ENCODE results near the gene IGFBP3. TPM values are rescaled to one million over a fixed set of nuclear protein-coding genes. Genes with fewer than 3 reads are reported as not detected.

IGFBP3 gene
- total RNA-seq, 2 experiments from 2014 or later = 0.12 to 0.23 TPM

DNA sequence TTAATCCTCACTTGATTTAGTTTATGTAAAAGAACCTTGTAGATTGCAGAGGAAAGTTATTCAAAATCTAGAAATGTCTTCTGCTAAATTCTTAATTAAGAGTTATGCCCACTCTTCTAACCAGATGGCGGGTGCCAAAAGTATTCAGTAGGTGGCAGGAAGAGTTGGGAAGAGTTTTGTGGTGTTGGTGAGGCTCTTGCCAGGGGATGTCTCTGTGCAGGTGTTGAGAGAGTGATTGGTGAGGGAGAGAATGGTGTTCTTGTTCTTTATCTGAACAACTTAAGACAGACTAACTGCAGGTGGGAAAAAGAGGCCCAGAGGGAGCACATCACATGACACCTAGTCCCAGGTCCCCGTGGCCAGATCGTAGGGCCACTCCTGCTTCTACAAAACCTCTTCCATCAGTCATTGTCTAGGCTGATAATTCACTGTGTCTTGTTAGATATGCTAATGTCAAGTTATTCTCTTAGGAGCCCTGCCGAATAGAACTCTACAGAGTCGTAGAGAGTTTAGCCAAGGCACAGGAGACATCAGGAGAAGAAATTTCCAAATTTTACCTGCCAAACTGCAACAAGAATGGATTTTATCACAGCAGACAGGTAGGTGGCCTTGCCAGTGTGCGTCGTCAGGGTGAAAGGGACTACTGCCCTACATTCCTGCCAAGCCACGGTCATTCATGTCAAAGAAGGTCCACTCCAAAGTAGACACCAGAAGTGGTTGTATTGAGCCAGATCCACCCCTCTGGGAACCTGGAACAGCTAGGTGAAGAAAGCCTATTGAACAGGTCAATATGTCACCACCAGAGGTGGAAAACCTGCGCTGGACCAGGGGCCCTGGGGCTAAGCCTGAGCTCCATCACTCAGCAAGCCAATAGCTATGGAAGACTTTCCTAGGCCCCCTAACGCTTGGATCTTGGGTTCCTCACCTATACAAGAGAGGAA is 29.3 kb downstream of the IGFBP3 start:
- H3K4me3 Mint-ChIP-seq = no peak overlapping the region
- H3K27me3 Mint-ChIP-seq = peaks cover 53% of the 10 kb centered on the region
- no peaks in the 10 kb centered on the region for H3K36me3 Mint-ChIP-seq (ENCODE audit: low read depth)
- ChIA-PET CTCF (interaction anchor here (0.6 to 1.8 kb wide), 5 partner anchors 11 to 1200 kb away, joined by 3 to 4 read pairs (median 3); no protein-coding TSS in a partner anchor), POLR2A (no interaction called here)
- H3K4me1 Mint-ChIP-seq = no peaks in the 10 kb centered on the region
- intact Hi-C loops (cut with DNase I, micrococcal nuclease) = loop anchor here in 1 of 2 experiments (1.0 kb wide), 1 partner anchor 1197 kb away; no protein-coding TSS in a partner anchor
- ATAC-seq (no peak), DNase-seq (no peak)
- no peak overlapping the region for H3K27ac Mint-ChIP-seq
- H3K9me3 Mint-ChIP-seq (ENCODE audit: low read depth) = no peaks in the 10 kb centered on the region

DNA sequence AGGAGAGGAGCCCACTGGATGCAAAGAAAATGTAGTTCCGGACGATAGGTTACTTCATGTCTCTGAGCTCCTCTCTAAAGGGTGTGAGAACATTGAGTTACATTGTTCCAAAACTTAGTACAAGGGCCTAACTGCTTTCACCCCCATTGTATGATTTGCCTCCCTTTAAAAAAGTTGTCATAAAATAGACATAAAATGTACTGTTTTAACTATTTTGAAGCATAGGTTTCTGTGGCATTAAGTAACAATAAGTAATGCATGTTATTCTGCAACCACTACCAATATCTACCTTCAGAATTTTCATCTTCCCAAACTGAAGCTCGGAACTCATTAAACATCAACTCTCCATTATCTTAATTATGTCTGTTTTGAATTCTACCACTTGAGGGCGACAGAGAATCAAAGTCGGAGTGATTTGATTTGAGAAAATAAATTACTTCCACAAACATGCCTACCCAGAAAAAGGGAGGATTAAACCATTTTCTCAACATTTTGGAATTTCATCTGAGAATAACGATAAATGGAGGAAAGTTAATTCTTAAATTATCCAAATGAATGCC is 30.1 kb downstream of the IGFBP3 start:
- CTCF ChIA-PET = interaction anchor here (0.6 to 1.0 kb wide), 5 partner anchors 10 to 1839 kb away, joined by 3 to 4 read pairs (median 3); no protein-coding TSS in a partner anchor
- POLR2A ChIA-PET = no interaction called here
- no peak for ATAC-seq
- Mint-ChIP-seq H3K27ac (no peak overlapping the region), H3K27me3 (peaks cover 50% of the 10 kb centered on the region), H3K9me3 (ENCODE audit: low read depth) (no peaks in the 10 kb centered on the region), H3K36me3 (ENCODE audit: low read depth) (no peaks in the 10 kb centered on the region), H3K4me1 (no peaks in the 10 kb centered on the region), H3K4me3 (no peak overlapping the region)
- DNase-seq = no peak
- intact Hi-C loops (cut with DNase I, micrococcal nuclease) = loop anchor here in 1 of 2 experiments (1.0 kb wide), 1 partner anchor 1197 kb away; no protein-coding TSS in a partner anchor

DNA sequence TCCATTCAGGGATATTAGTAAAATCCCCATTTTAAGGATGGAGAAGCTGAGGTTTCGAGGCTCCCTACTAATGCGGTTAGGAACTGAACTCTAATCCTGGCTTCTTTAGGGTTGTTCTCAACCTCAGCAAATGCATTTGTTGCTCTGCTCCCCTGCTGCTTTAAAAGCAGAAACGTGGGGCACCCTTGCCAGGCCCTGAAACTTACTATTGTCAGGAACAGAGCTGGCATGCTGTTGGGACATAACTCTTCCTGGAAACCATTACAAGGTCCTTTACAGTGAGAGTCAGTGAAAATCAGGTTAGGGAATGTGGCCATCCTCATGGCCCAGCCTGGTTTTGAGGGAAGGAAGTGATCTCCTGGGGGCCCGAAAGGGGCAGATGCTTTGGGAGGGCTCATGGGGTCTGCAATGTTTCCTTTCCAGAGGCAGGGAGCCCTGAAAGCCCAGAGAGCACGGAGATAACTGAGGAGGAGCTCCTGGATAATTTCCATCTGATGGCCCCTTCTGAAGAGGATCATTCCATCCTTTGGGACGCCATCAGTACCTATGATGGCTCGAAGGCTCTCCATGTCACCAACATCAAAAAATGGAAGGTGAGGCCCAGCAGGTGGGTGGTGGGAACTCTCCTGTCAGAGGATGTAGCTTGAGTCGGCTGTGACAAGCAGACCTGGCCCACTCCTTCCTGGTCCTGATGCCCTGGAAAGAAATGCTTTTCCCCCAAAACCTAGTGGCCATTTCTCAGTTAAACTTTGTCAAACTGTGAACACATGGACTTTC is 30.8 kb downstream of the IGFBP3 start:
- no peaks in the 10 kb centered on the region for H3K36me3 Mint-ChIP-seq (ENCODE audit: low read depth)
- POLR2A ChIA-PET = no interaction called here
- no peak for DNase-seq
- intact Hi-C loops (cut with DNase I, micrococcal nuclease) = no loop called here
- no peak overlapping the region for H3K4me3 Mint-ChIP-seq
- H3K27me3 Mint-ChIP-seq = peaks cover 49% of the 10 kb centered on the region
- no peak for ATAC-seq
- CTCF ChIA-PET = interaction anchor here (0.7 to 1.0 kb wide), 6 partner anchors 10 to 1839 kb away, joined by 3 to 4 read pairs (median 3); no protein-coding TSS in a partner anchor
- no peak overlapping the region for H3K27ac Mint-ChIP-seq
- no peaks in the 10 kb centered on the region for H3K9me3 Mint-ChIP-seq (ENCODE audit: low read depth)
- H3K4me1 Mint-ChIP-seq = no peaks in the 10 kb centered on the region

DNA sequence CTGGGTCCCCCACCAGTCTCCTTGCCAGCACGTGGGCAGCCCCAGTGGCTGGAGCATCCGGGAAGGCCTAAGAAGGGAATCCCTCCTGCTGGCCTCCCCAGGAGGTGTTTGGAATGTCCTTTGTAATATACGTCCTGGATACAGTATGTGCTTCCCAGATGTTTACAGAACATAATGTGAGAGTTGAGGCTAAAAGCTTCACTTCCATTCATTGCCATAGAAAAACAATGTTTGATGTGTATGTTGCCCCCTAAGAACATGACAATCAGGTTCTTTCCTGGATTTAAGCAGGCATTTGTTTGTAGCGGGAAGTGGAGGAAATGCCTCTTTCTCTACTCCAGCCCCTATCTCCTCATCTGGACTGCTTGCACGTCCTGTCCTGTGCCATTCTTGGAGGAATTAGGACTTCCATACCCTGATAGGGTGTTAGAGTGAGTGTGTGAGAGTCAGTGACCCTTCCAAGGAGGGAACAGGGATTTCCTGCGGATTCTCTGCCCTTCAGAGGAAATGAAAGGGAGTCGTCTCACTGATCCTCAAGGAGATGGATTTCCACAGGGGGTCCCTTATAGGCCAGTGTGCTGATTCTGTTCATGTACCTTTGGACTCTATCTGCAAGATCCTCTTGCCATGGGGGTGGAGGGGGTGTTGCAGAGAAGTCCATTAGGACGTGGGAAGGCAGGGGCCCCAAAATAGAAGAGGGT is 31.6 kb downstream of the IGFBP3 start:
- CTCF ChIA-PET = interaction anchor here (0.8 to 1.0 kb wide), 2 partner anchors 322 to 1199 kb away, joined by 3 read pairs; no protein-coding TSS in a partner anchor
- H3K9me3 Mint-ChIP-seq (ENCODE audit: low read depth) = no peaks in the 10 kb centered on the region
- no peaks in the 10 kb centered on the region for H3K36me3 Mint-ChIP-seq (ENCODE audit: low read depth)
- no peak overlapping the region for H3K4me3 Mint-ChIP-seq
- no peak overlapping the region for H3K27ac Mint-ChIP-seq
- DNase-seq (no peak), ATAC-seq (no peak)
- H3K4me1 Mint-ChIP-seq = no peaks in the 10 kb centered on the region
- H3K27me3 Mint-ChIP-seq = peaks cover 51% of the 10 kb centered on the region
- POLR2A ChIA-PET = no interaction called here
- intact Hi-C loops (cut with DNase I, micrococcal nuclease) = no loop called here

DNA sequence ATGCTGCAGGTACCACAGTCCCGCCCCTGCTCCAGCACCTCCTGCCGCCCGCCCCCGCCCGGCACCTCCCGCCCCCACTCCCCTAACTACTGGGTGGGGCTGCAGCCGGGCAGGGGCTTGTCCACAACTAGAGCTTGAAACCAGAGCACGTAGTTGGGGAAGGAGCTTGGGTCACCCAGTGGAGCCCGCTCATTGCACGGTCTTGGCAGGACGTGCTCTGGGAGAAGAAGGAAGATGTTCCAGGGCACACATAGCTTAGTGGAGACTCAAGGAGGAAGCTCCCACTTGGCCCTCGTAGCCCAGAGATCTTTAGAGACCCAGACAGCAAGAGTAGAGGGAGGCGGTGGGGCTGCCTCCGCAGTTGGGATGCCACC is 32.1 kb downstream of the IGFBP3 start:
- Mint-ChIP-seq H3K9me3 (ENCODE audit: low read depth) (no peaks in the 10 kb centered on the region), H3K27ac (no peak overlapping the region), H3K4me3 (no peak overlapping the region), H3K4me1 (no peaks in the 10 kb centered on the region), H3K27me3 (peaks cover 48% of the 10 kb centered on the region), H3K36me3 (ENCODE audit: low read depth) (no peaks in the 10 kb centered on the region)
- ATAC-seq = no peak
- ChIA-PET POLR2A (no interaction called here), CTCF (no interaction called here)
- DNase-seq = no peak
- intact Hi-C loops (cut with DNase I, micrococcal nuclease) = no loop called here

DNA sequence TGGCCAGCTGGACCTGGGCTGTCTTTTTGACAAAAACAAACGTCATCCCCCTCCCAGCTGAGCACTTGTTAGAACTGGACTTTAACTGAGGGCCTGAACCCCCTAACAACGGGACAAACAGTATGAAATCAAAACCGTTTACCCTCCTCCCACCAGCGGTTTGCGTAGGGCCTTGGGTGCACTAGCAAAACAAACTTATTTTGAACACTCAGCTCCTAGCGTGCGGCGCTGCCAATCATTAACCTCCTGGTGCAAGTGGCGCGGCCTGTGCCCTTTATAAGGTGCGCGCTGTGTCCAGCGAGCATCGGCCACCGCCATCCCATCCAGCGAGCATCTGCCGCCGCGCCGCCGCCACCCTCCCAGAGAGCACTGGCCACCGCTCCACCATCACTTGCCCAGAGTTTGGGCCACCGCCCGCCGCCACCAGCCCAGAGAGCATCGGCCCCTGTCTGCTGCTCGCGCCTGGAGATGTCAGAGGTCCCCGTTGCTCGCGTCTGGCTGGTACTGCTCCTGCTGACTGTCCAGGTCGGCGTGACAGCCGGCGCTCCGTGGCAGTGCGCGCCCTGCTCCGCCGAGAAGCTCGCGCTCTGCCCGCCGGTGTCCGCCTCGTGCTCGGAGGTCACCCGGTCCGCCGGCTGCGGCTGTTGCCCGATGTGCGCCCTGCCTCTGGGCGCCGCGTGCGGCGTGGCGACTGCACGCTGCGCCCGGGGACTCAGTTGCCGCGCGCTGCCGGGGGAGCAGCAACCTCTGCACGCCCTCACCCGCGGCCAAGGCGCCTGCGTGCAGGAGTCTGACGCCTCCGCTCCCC is 32.7 kb downstream of the IGFBP3 start, which contains the start of gene IGFBP1:
Gene IGFBP1 (plus strand): TSS at position 304 of the 808 bp plus-strand sequence. CDS start 165 bp downstream, at position 469.
- ATAC-seq = no peak
- peaks cover 43% of the 10 kb centered on the region for H3K27me3 Mint-ChIP-seq
- intact Hi-C loops (cut with DNase I, micrococcal nuclease) = no loop called here

DNA sequence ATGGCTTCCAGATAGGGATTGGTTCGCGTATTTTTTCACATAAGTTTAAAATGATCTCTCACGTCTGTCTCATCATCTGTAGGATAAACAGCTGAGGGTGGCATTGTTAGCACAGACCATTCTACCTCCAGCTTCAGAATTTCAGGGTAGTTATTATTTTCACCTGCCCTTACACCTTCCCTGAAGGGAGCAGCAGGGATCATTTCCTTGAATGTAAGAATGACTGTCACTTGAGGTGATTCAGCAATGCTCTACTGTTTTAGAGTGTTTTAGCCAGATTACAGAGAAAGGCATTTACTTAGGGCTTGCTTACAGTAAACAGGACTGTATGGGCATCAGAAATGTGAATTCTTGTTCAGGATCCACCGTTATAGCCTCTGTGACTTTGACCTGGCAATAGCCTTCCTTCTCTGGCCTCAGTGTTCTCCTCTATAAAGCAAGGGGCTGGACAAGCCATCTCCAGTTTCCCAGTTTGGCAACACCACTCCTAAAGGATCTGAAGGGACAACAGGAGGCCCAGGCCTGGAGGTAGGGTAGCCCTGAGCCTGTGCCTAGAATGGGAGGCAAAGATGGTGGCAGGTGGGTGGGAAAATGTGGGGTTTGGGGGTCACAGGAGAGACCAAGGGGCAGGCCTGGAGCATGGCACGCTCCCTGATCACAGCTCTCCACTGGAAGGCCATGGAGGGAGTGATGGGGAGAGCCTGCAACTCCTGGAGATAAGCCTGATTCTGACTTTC is 34.0 kb downstream of the IGFBP3 start:
- H3K27me3 Mint-ChIP-seq = peaks cover 42% of the 10 kb centered on the region

More for the DNA sequence above, 32.7 kb downstream of the IGFBP3 start, which contains the start of gene IGFBP1:
- peak; percentile 6 for DNase-seq
- POLR2A ChIA-PET = no interaction called here
- Mint-ChIP-seq H3K4me1 (no peaks in the 10 kb centered on the region), H3K27ac (no peak within 1 kb of the TSS), H3K9me3 (ENCODE audit: low read depth) (no peaks in the 10 kb centered on the region), H3K4me3 (no peak within 1 kb of the TSS), H3K36me3 (ENCODE audit: low read depth) (no peaks in the 10 kb centered on the region)
- CTCF ChIA-PET = no interaction called here

DNA sequence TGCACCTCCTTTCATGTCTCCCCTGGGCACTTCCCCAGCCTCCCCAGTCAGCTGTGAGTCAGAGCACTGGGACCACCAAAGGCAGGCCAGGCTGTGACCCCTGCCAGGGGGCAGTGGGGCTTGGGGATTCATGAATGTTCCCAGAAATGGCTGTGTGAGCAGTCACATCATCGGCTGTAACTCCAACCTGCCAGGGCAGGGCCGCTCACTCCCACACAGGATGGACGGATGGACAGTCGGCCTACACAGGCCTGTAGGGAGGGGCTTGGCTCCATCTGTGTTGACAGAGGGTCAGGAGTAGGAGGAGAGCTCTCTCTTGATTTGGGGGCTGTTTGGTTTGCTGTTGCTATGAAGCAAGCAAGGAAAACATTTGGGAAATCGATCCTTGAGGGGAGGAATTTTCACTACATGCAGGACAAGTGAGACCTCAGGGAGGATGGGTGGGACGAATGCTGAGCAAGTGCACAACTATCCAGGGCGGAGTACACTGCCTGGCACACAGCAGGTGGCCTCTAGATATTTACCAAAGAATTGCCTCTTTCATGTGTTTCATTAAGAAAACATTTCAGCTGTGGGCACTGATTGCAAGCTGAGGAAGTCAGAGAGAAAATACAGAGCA is 35.7 kb downstream of the IGFBP3 start:
- CTCF ChIA-PET = no interaction called here

More for the DNA sequence above, 34.0 kb downstream of the IGFBP3 start:
- H3K4me3 Mint-ChIP-seq = no peak overlapping the region
- no peak for ATAC-seq
- H3K27ac Mint-ChIP-seq = no peak overlapping the region
- intact Hi-C loops (cut with DNase I, micrococcal nuclease) = no loop called here
- H3K4me1 Mint-ChIP-seq = no peaks in the 10 kb centered on the region
- CTCF ChIA-PET = no interaction called here
- DNase-seq = no peak
- H3K36me3 Mint-ChIP-seq (ENCODE audit: low read depth) = no peaks in the 10 kb centered on the region
- POLR2A ChIA-PET = no interaction called here
- H3K9me3 Mint-ChIP-seq (ENCODE audit: low read depth) = no peaks in the 10 kb centered on the region

DNA sequence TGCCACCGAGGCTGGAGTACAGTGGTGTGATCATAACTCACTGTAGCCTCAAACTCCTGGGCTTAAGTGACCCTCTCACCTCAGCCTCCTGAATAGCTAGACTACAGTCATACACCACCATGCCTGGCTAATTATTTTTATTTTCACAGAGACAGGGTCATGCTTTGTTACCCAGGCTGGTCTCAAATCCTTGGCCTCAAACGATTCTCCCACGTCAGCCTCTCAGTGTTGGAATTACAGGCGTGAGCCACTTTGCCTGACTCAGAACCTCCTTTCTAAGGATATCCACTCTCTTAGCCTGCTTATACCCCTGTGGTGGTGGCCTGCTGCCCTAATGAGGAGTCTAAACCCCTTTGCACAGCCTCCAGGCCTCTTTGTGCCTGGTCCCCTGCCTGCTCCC is 36.9 kb downstream of the IGFBP3 start:
- no peak for ATAC-seq
- no peaks in the 10 kb centered on the region for H3K36me3 Mint-ChIP-seq (ENCODE audit: low read depth)
- CTCF ChIA-PET = no interaction called here

More for the DNA sequence above, 35.7 kb downstream of the IGFBP3 start:
- H3K36me3 Mint-ChIP-seq (ENCODE audit: low read depth) = no peaks in the 10 kb centered on the region
- H3K9me3 Mint-ChIP-seq (ENCODE audit: low read depth) = no peaks in the 10 kb centered on the region
- no peak overlapping the region for H3K4me3 Mint-ChIP-seq
- POLR2A ChIA-PET = no interaction called here
- DNase-seq (no peak), ATAC-seq (no peak)
- no peaks in the 10 kb centered on the region for H3K4me1 Mint-ChIP-seq
- intact Hi-C loops (cut with DNase I, micrococcal nuclease) = no loop called here
- H3K27ac Mint-ChIP-seq = no peak overlapping the region
- peaks cover 36% of the 10 kb centered on the region for H3K27me3 Mint-ChIP-seq

DNA sequence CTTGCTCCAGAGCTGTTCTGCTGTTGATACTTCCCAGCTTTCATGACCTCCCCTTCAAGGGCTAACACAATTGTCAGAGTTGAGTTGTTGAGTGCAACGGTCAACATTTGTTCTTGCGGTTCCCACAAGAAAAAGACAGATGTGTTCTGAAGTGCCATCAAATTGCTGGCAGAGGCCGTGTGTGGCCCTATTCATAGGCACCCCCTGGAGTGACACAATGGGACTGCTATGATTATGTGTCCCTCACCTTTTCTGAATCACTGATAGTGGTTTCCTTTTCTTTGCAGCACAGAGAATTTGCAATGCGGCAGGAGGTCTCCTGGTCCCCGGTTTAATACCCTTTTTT is 38.6 kb downstream of the IGFBP3 start:
- Mint-ChIP-seq H3K36me3 (ENCODE audit: low read depth) (no peaks in the 10 kb centered on the region), H3K27me3 (peaks cover 22% of the 10 kb centered on the region), H3K4me1 (no peaks in the 10 kb centered on the region), H3K27ac (no peak overlapping the region), H3K9me3 (ENCODE audit: low read depth) (no peaks in the 10 kb centered on the region), H3K4me3 (no peak overlapping the region)
- CTCF ChIA-PET = no interaction called here
- intact Hi-C loops (cut with DNase I, micrococcal nuclease) = no loop called here
- no peak for DNase-seq
- POLR2A ChIA-PET = interaction anchor here (0.9 kb wide), 1 partner anchor 1271 kb away, joined by 3 read pairs; no protein-coding TSS in a partner anchor
- ATAC-seq = no peak

More for the DNA sequence above, 36.9 kb downstream of the IGFBP3 start:
- Mint-ChIP-seq H3K4me3 (no peak overlapping the region), H3K27ac (no peak overlapping the region), H3K4me1 (no peaks in the 10 kb centered on the region), H3K9me3 (ENCODE audit: low read depth) (no peaks in the 10 kb centered on the region), H3K27me3 (peaks cover 31% of the 10 kb centered on the region)
- POLR2A ChIA-PET = no interaction called here
- intact Hi-C loops (cut with DNase I, micrococcal nuclease) = no loop called here
- DNase-seq = no peak

Data from activated CD4-positive, alpha-beta T cell treated with anti-CD3 and anti-CD28 coated beads for 36 hours (primary cell).